ENCODE measurements around the gene GPR173.

The GPR173 gene

DNA sequence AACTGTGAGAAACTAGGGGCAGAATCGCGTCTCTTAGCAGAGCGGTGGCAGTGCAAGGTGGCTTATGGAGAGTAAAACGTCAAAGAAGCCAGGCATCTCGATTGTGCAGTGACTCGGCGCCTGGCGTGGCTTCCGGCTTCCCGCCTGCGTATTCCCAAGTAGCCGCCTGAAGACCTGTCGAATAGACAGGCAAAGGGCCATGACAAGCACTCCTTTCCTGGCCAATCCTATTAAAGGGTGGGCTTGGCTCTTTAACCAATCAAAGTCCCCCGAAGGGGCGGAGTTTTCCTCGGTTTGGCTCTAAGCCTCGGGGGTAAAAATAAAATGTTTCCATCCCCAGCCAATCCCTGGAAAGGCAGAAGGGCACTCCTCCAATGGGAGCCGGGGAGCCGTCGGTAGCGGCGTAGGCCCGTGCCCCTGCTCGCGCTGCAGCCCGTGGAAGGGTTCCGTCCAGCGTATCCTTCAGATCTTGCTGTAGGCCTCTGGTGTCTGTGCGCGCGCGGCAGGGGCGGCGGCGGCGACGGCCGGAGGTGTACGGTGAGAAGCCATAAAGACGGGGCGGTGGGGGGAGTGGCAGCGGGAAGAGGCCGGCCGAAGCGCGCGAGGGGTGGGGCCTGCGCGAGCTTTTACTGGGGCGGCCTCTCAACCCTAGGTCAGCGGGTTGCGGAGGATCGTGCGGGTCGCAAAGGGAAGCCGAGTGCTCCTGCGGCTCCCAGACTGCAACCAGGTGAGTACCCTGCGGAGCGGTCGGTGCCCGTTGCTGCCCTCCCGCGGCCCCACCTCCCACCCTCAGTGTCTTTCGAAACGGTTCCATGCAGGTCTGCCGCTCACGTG, 45.4 kb downstream of the GPR173 start, which contains the start of gene KANTR:
Gene KANTR (plus strand): TSS at position 395 of the 834 bp plus-strand sequence. CDS start 30,131 bp downstream, outside the sequence.
- no peaks in the 10 kb centered on the region for H3K9me3 ChIP-seq (ENCODE audit: control insufficient read depth, low read length)
- peak within 1 kb of the TSS; percentile 91 for H2AFZ ChIP-seq
- peak within 1 kb of the TSS; percentile 74 for H3K4me3 ChIP-seq (ENCODE audit: low read depth, low read length)
- H3K79me2 ChIP-seq = no peaks in the 10 kb centered on the region
- H3K27me3 ChIP-seq (ENCODE audit: control insufficient read depth, insufficient read depth, low read length) = no peaks in the 10 kb centered on the region
- H3K36me3 ChIP-seq (ENCODE audit: control insufficient read depth, insufficient read depth, low read length) = no peaks in the 10 kb centered on the region
- peak within 1 kb of the TSS; percentile 90 for H3K4me2 ChIP-seq (ENCODE audit: low read length)
- peak within 1 kb of the TSS; percentile 91 for H3K27ac ChIP-seq
- H3K9ac ChIP-seq = peak within 1 kb of the TSS; percentile 19
- H3K4me1 ChIP-seq = peaks cover 8% of the 10 kb centered on the region
- TF ChIP-seq, protein P1, sequence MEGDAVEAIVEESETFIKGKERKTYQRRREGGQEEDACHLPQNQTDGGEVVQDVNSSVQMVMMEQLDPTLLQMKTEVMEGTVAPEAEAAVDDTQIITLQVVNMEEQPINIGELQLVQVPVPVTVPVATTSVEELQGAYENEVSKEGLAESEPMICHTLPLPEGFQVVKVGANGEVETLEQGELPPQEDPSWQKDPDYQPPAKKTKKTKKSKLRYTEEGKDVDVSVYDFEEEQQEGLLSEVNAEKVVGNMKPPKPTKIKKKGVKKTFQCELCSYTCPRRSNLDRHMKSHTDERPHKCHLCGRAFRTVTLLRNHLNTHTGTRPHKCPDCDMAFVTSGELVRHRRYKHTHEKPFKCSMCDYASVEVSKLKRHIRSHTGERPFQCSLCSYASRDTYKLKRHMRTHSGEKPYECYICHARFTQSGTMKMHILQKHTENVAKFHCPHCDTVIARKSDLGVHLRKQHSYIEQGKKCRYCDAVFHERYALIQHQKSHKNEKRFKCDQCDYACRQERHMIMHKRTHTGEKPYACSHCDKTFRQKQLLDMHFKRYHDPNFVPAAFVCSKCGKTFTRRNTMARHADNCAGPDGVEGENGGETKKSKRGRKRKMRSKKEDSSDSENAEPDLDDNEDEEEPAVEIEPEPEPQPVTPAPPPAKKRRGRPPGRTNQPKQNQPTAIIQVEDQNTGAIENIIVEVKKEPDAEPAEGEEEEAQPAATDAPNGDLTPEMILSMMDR (IDR thresholded peaks at IDR 0.05) = no peak

DNA sequence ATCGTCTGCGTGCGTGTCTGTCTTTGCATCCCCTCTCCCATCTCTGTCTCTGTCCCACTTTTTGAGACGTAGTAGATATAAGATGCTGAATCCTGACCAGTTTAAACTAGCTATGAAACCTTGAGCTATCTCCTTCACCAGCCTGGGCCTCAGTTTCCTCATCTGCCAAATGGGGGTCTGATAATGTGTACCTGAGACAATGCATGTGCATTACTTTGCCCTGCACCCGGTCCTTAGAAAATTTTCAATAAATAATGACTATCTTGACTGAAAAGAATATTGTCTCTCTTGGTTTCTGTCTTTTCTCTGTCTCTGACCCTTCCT, 46.0 kb downstream of the GPR173 start:
- H2AFZ ChIP-seq = peak overlapping the region; percentile 91
- peak overlapping the region; percentile 90 for H3K4me2 ChIP-seq (ENCODE audit: low read length)
- H3K27ac ChIP-seq = peak overlapping the region; percentile 91
- H3K79me2 ChIP-seq = no peaks in the 10 kb centered on the region
- H3K9me3 ChIP-seq (ENCODE audit: control insufficient read depth, low read length) = no peaks in the 10 kb centered on the region
- peaks cover 7% of the 10 kb centered on the region for H3K4me1 ChIP-seq
- TF ChIP-seq, protein P1 (IDR thresholded peaks at IDR 0.05) = no peak
- H3K36me3 ChIP-seq (ENCODE audit: control insufficient read depth, insufficient read depth, low read length) = no peaks in the 10 kb centered on the region
- H3K4me3 ChIP-seq (ENCODE audit: low read depth, low read length) = peak overlapping the region; percentile 74
- no peaks in the 10 kb centered on the region for H3K27me3 ChIP-seq (ENCODE audit: control insufficient read depth, insufficient read depth, low read length)
- H3K9ac ChIP-seq = peak overlapping the region; percentile 19

DNA sequence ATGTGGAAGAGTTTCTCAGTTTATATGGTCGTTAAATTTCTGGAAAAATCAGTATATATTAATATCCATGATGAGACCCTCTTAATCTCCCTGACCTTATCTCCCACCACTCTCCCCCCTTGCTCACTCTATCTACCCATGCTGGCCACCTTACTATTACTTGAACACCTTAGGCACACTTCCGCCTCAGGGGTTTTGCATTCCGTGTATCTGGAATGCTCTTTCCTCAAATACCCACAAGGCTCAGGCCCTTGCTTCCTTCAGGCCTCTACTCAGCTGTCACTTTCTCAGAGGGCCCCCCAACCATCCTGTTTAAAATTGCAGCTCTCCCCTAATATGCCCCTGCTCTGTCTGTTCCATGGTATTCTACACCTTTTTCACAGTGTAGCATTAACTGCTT, 47.2 kb downstream of the GPR173 start:
- Histone ChIP-seq H3K9me3 (ENCODE audit: control insufficient read depth, low read length) (no peaks in the 10 kb centered on the region), H3K79me2 (no peaks in the 10 kb centered on the region), H3K27ac (no peak overlapping the region), H3K36me3 (ENCODE audit: control insufficient read depth, insufficient read depth, low read length) (no peaks in the 10 kb centered on the region), H3K4me2 (ENCODE audit: low read length) (no peak overlapping the region), H3K4me3 (ENCODE audit: low read depth, low read length) (no peak overlapping the region), H2AFZ (no peak overlapping the region), H3K4me1 (peaks cover 2% of the 10 kb centered on the region), H3K9ac (no peak overlapping the region), H3K27me3 (ENCODE audit: control insufficient read depth, insufficient read depth, low read length) (no peaks in the 10 kb centered on the region)
- TF ChIP-seq, protein P1 (IDR thresholded peaks at IDR 0.05) = no peak

DNA sequence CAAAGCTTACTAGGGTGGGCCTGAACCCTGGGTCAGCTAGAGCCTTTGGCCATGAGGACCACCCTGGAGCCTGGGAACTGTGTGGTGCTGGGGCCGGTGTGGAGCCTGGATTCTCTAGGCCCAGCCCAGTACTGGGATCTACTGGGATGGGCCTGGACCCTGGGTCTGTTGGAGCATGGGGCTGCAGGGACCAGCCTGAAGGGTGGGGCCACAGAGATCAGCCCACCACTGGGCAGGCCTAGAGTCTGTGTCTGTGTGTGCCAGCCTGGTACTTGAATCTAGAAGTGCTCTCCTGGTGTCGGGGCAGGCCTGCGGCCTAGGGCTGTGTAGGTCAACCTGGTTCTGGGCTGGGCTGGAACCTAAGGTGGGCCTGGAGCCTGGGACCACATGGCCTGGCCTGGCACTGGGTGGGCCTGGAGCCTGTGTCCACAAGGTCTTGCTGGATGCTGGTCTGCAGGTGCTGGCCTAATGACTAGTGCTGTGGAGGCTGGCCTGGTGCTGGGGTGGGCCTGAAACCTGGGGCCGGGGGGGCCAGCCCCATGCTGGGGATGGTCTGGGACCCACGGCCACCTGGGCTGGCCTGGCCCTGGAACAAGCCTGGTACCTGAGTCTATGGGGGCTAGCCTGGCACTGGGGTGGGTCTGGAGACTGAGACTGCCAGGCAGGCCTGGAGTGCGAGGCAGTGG, 66.4 kb downstream of the GPR173 start:
- Histone ChIP-seq H3K4me1 (no peaks in the 10 kb centered on the region), H2AFZ (no peak overlapping the region), H3K4me3 (ENCODE audit: low read depth, low read length) (no peak overlapping the region), H3K27ac (no peak overlapping the region), H3K27me3 (ENCODE audit: control insufficient read depth, insufficient read depth, low read length) (no peaks in the 10 kb centered on the region), H3K36me3 (ENCODE audit: control insufficient read depth, insufficient read depth, low read length) (no peaks in the 10 kb centered on the region), H3K9ac (no peak overlapping the region), H3K79me2 (no peaks in the 10 kb centered on the region), H3K9me3 (ENCODE audit: control insufficient read depth, low read length) (no peaks in the 10 kb centered on the region), H3K4me2 (ENCODE audit: low read length) (no peak overlapping the region)
- TF ChIP-seq, protein P1 (IDR thresholded peaks at IDR 0.05) = no peak

Data from parathyroid adenoma (tissue), 2 donors.